ENCODE measurements around the gene HAPSTR1. TPM values are rescaled to one million over a fixed set of nuclear protein-coding genes. Genes with fewer than 3 reads are reported as not detected.
"Not testable (repeated sequence)": the region's sequence is repeated elsewhere in the genome, so short reads cannot be mapped to it uniquely, and the experiment has no call there.

The HAPSTR1 gene, protein sequence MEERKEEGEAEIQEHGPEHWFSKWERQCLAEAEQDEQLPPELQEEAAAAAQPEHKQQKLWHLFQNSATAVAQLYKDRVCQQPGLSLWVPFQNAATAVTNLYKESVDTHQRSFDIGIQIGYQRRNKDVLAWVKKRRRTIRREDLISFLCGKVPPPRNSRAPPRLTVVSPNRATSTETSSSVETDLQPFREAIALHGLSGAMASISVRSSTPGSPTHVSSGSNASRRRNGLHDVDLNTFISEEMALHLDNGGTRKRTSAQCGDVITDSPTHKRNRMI
- 10 to 100 TPM; 36.1 to 38.6 TPM for total RNA-seq

DNA sequence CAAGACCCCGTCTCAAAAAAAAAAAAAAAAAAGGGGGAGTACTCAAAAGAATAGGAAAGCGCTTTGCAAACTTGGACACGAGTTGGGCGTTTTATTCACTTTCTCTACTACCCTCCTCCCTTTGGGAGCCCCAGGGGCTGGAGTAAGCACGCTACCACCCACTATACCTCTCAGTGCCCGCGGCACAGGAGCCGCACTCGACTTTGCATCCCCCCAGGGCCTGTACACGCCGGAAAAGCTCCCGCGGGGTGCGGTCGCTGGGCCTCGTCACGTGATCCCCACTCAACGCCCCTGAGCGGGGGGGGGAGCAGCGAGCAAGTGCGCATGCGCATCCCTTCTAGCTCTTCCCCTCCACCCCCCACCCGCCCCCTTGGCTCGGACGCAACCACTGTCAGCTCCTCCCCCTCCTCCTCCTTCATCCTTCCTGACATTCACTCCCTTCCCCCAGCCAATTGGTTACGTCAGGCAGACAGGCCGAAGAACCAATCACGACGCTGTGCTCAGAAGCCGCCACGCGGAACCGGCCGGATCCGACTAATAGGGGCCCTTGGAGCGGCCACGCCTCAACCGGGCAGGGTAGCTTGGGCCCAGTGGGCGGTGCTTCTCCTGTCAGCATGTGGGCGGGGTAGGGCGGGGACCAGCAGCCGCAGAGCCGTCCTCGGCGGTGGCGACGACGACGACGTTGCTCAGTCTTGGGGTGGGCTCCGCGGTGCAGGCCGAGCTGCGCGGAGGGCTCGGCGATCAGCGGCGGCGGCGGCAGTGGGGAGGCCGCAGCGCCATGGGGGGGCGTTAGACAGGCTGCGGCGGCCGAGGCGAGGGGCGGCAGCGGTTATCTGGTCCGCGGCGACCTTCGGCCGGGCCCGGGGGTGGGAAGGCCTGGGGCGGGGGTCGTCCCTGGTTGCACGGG, at the start of gene HAPSTR1:
TSS of gene HAPSTR1 (plus strand) at position 685 of the 907 bp plus-strand sequence. CDS start 401 bp downstream, outside the sequence.
- peaks cover 0 to 38% of the 10 kb centered on the region in 2 donors for H3K4me1 ChIP-seq
- peak; percentile 100 for DNase-seq (ENCODE audit: low spot score)
- peak within 1 kb of the TSS; percentile 97 to 99 for H3K27ac ChIP-seq
- no peaks in the 10 kb centered on the region for H3K9me3 ChIP-seq
- TF ChIP-seq, protein P1, sequence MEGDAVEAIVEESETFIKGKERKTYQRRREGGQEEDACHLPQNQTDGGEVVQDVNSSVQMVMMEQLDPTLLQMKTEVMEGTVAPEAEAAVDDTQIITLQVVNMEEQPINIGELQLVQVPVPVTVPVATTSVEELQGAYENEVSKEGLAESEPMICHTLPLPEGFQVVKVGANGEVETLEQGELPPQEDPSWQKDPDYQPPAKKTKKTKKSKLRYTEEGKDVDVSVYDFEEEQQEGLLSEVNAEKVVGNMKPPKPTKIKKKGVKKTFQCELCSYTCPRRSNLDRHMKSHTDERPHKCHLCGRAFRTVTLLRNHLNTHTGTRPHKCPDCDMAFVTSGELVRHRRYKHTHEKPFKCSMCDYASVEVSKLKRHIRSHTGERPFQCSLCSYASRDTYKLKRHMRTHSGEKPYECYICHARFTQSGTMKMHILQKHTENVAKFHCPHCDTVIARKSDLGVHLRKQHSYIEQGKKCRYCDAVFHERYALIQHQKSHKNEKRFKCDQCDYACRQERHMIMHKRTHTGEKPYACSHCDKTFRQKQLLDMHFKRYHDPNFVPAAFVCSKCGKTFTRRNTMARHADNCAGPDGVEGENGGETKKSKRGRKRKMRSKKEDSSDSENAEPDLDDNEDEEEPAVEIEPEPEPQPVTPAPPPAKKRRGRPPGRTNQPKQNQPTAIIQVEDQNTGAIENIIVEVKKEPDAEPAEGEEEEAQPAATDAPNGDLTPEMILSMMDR (IDR thresholded peaks at IDR 0.05): no peak
- H3K27me3 ChIP-seq: no peaks in the 10 kb centered on the region
- H3K4me3 ChIP-seq: peak within 1 kb of the TSS; percentile 89 to 92
- H3K36me3 ChIP-seq: peaks cover 7% of the 10 kb centered on the region

DNA sequence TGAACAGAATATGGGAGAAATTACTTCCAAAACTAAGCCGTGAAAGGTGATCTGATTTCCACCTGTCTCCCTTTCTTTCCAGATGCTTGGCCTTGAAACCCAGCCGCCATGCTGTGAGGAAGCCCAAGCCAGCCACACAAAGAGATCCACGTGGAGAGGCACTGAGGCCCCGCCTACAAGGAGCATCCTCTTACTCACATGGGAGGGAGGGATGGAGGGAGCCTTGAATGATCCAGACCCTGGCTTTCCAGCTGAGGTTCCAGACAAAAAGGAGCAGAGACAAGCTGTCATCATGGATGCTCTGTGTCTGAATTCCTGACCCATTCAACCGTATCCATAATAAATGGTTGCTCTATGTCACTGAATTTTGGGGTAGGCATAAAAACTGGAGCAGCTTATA, 48.9 kb upstream of the HAPSTR1 start:
- Histone ChIP-seq H3K4me1 (peaks cover 0 to 4% of the 10 kb centered on the region in 2 donors), H3K27me3 (no peaks in the 10 kb centered on the region), H3K4me3 (no peak overlapping the region), H3K36me3 (no peaks in the 10 kb centered on the region), H3K9me3 (no peaks in the 10 kb centered on the region), H3K27ac (no peak overlapping the region)
- TF ChIP-seq, protein P1 (IDR thresholded peaks at IDR 0.05): no peak
- no peak for DNase-seq (ENCODE audit: low spot score)

DNA sequence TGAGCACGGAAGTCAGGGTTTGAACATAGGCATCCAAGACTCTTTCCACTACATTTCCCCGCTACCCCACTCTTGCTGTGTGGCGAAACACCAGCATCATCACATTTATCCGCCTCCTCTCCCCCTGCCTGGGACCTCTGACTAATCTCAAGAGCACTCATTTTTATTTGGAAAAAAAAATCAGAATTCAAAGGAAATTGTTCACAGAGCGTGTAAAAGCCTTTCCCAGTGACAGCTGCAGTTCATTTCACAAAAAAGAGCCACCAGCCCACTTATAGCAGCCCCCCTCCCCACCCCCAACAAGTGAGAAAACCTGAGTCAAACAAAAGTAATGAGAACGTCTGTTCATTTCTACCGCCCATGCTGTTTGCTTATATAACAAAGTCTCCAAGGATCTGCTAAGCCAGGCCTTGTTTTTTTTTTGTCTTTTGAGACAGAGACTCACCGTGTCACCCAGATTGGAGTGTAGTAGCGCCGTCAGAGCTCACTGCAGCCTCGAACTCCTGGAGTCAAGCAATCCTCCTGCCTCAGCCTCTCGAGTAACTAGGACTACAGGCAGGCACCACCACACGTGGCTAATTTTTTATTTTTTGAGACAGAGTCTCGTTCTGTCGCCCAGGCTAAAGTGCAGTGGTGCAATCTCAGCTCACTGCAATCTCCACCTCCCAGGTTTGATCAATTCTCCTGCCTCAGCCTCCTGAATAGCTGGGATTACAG, 48.3 kb upstream of the HAPSTR1 start:
- DNase-seq (ENCODE audit: low spot score): no peak

DNA sequence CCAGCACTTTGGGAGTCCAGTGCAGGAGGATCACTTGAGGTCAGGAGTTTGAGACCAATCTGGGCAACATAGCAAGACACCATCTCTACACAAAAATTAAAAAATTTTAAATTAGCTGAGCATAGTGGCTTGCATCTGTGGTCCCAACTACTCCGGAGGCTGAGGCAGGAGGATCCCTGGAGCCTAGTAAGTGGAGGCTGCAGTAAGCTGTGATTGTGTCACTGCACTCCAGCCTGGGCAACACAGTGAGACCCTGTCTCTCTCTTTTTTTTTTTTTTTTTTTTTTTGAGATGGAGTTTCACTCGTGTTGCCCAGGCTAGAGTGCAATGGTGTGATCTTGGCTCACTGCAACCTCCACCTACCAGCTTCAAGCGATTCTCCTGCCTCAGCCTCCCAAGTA, 45.9 kb upstream of the HAPSTR1 start:
- not testable (repeated sequence) for DNase-seq (ENCODE audit: low spot score)

More for the DNA sequence above, 48.3 kb upstream of the HAPSTR1 start:
- no peaks in the 10 kb centered on the region for H3K27me3 ChIP-seq
- H3K36me3 ChIP-seq: no peaks in the 10 kb centered on the region
- H3K9me3 ChIP-seq: no peaks in the 10 kb centered on the region
- peaks cover 0 to 9% of the 10 kb centered on the region in 2 donors for H3K4me1 ChIP-seq
- H3K4me3 ChIP-seq: no peak overlapping the region
- no peak overlapping the region for H3K27ac ChIP-seq
- TF ChIP-seq, protein P1 (IDR thresholded peaks at IDR 0.05): no peak

DNA sequence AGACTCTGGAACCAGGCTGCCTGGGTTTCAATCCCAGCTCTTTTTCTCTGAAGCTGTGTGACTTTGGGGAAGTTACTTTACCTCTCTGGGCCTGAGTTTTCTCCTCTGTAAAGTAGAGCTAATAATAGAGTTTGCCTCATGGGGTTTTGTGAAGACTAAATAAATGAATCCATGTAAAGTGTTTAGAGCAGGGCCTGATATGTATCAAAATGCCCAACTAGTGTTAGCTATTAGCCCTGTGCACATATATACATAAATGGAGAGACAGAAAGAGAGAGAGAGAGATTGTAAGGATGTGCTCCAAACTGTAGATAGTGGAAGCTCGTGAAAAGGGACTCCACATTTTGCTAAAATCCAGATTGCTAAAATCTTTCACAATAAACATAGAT, 44.8 kb upstream of the HAPSTR1 start:
- peaks cover 0 to 12% of the 10 kb centered on the region in 2 donors for H3K4me1 ChIP-seq
- H3K27me3 ChIP-seq: no peaks in the 10 kb centered on the region
- no peak overlapping the region for H3K27ac ChIP-seq
- TF ChIP-seq, protein P1 (IDR thresholded peaks at IDR 0.05): no peak
- H3K36me3 ChIP-seq: no peaks in the 10 kb centered on the region
- H3K4me3 ChIP-seq: no peak overlapping the region
- no peak for DNase-seq (ENCODE audit: low spot score)
- no peaks in the 10 kb centered on the region for H3K9me3 ChIP-seq

More for the DNA sequence above, 45.9 kb upstream of the HAPSTR1 start:
- not testable (repeated sequence) for H3K27ac ChIP-seq, H3K4me3 ChIP-seq, H3K27me3 ChIP-seq, H3K36me3 ChIP-seq, H3K9me3 ChIP-seq
- peaks cover 0 to 12% of the 10 kb centered on the region in 2 donors for H3K4me1 ChIP-seq
